MV-4-11 (cell line): ENCODE data around the gene PUSL1.

Experiments
- DNase-seq: peaks from one replicate; lab custom pipeline; 2025; lab: John Stamatoyannopoulos, UW

The PUSL1 gene

DNA sequence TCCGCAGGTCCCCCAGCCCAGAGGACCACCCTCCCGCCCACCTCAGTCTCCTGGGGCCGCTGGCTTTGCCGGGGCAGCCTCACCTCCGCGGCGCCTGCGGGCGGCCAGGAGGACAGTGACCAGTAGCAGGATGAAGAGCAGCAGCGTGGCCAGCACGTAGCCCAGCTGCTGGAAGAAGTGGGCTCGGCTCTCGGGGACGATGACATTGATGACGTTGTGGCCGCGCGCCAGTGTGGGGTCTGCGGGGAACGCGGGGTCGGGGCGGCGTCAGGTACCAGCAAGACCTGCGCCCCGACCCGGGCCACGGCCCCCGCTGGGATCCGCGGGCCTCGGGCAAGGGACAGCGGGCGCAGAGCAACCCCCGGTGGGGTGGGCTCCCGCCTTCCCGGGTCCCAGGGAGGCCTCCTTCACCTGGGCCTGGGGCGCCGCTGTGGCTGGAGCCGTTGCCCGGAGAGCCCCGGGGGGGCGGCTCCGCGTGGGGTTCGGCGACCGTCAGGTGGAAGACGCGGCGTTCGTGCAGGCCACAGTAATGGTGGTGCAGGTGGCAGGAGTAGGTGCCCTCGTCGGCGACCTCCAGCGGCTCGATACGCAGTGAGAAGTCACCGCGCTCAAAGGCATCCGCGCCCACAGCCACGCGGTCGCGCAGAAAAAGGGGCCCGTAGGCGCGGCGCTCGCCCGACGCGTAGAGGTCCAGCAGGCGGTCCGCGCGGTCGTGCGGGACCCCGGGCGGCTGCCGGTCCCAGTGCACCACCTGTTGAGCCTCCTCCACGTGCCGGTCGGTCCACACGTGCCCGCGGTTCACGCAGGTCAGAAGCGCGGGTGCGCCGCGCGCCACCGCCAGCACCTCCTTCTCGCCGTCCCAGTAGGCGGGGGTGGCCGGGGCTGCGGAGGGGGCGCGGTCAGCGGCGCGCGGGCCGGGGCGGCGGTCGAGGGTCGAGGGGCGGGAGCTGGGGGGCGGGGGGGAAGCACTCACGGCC lies 46.2 kb downstream of the PUSL1 start:
- no peak for DNase-seq

- no peak for DNase-seq
Observed at GRCh38 chr1:1355416-1355815, 47.0 kb downstream of the PUSL1 start.

- no peak for DNase-seq
Observed at GRCh38 chr1:1356166-1356795, 47.9 kb downstream of the PUSL1 start.

- DNase-seq = no peak
Observed at GRCh38 chr1:1356796-1357401, 48.5 kb downstream of the PUSL1 start.

GRCh38 chr1:1357871-1358432 lies 49.6 kb downstream of the PUSL1 start:
- no peak for DNase-seq

DNA sequence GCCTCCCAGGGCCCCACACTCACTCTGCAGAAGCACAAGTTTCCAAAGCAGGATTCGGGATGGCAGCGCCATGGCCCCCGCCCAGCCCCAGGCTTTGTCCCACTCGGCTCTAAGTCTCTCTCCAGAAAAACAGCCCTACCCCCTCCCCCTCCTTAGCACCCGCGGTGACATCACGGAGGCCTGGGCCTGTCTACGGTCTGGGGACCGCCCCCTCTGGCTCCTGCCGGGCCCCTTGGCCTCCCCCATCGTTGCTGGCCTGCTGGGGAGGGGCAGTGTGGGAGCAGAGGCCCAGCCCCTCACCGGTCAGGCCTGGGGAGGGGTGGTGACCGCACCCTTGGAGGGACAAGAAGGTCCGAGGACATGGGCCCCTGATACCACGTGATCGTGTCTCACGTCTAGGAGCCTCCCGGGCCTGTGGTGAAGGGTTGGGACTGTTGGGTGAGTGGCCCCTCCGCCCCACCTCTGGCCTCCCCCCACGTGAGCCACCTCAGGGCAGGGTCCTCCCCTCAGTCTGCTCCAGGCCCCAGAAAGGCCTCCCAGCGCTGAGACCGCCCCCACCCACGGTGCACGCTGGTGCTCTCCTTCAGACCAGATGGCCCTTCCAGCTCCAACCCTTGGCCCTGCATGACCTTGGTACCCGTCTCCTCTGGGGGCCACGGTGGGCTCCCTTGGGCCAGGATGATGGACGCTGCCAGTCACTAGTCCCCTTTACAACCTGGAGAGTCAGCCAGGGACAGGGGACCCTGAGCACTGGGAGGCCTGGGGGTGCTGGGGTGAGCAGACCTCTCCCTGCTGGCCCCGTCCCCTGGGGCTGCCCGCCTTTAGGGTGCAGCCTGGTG lies 50.3 kb downstream of the PUSL1 start, which contains the start of gene MXRA8:
MXRA8 (minus strand) TSS at position 123 of the 839 bp plus-strand sequence; CDS start at position 72, 51 bp downstream.
- no peak for DNase-seq

- DNase-seq = no peak
Observed at GRCh38 chr1:1359308-1359663, 50.9 kb downstream of the PUSL1 start.

- no peak for DNase-seq
Observed at GRCh38 chr1:1359664-1360468, 51.5 kb downstream of the PUSL1 start.

GRCh38 chr1:1360506-1361169 lies 52.2 kb downstream of the PUSL1 start:
- DNase-seq = no peak
